ENCODE data around the gene BORCS8. TPM values are rescaled to one million over a fixed set of nuclear protein-coding genes. Genes with fewer than 3 reads are reported as not detected.
"Not testable (repeated sequence)": the region's sequence is repeated elsewhere in the genome, so short reads cannot be mapped to it uniquely, and the experiment has no call there.

The BORCS8 gene
- total and polyA plus RNA-seq, 7 experiments from 2014 or later, result 21.9 to 48.2 (median 28.1) TPM

DNA sequence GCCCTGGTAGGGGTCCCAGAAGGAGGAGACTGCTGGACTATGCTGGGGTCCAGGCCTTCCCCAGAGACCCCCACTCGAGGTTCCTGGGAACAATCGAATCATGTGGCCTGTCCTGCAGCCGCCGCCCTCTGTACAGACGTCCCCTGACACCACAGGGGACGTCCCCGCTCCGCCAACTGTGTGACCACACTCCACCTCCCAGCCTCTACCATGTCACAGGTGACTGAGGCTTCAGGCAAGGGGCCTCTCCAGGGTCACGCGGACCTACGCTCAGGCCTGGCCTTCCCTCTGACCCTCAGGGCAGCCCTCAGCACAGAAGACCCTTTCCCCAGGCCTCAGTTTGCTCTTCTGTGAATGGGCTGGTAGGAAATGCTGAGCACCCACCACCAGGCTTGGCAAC, 40.5 kb downstream of the BORCS8 start:
- H3K9me3 Mint-ChIP-seq, result peaks cover 0 to 5% (median 0%) of the 10 kb centered on the region in 11 donors
- DNase-seq (no peak), ATAC-seq (no peak)
- no peaks in the 10 kb centered on the region for H3K27me3 ChIP-seq (ENCODE audit: control insufficient read depth in 2 of 2, insufficient read depth in 2 of 2, low read length in 2 of 2)
- intact Hi-C loops (cut with micrococcal nuclease), result no loop called here
- H3K36me3 Mint-ChIP-seq, result peaks cover 4 to 28% (median 12%) of the 10 kb centered on the region in 5 donors
- no peaks in the 10 kb centered on the region for H3K9me3 ChIP-seq (ENCODE audit: control insufficient read depth in 2 of 3, low read length in 3 of 3)
- H3K4me1 ChIP-seq (ENCODE audit: control insufficient read depth in 2 of 2, insufficient read depth in 2 of 2, low read length in 2 of 2), result no peaks in the 10 kb centered on the region
- peaks cover 0 to 2% (median 0%) of the 10 kb centered on the region in 7 donors for H3K4me1 Mint-ChIP-seq
- no peaks in the 10 kb centered on the region for H3K27me3 Mint-ChIP-seq
- H3K4me3 Mint-ChIP-seq, result no peak overlapping the region
- H3K27ac ChIP-seq (ENCODE audit: low read depth, low read length), result no peak overlapping the region
- no peak overlapping the region for H3K4me3 ChIP-seq (ENCODE audit: low read length)
- POLR2A ChIA-PET, result no interaction called here
- CTCF ChIA-PET, result no interaction called here
- peaks cover 0 to 41% (median 0%) of the 10 kb centered on the region in 3 experiments for H3K36me3 ChIP-seq (ENCODE audit: control insufficient read depth in 2 of 3, insufficient read depth in 3 of 3, low read length in 3 of 3)
- H3K27ac Mint-ChIP-seq, result peak overlapping the region in 1 of 9 donors; percentile 36

DNA sequence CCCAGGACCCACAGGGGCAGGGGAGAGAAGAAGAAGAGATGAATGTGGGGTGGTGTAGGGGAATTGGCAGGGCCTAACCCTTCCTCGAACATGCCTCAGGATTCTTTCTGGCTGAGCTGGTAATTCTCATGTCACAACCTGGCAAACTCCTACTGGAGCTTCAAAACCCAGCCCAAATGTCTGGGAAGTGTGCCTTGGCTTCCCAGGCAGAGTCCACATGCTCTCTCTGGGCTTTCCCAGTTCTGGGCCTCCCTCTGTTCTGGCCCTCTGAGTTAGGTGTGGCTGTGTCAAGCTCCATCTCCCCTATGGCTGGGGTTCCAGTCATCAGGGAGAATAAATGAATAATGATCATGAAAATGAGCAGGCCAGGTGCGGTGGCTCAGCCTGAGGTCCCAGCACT, 42.5 kb downstream of the BORCS8 start:
- Mint-ChIP-seq H3K4me3 (no peak overlapping the region), H3K27me3 (no peaks in the 10 kb centered on the region), H3K9me3 (no peaks in the 10 kb centered on the region), H3K36me3 (peaks cover 0 to 13% (median 0%) of the 10 kb centered on the region in 5 donors), H3K27ac (no peak overlapping the region), H3K4me1 (peaks cover 0 to under 1% (median 0%) of the 10 kb centered on the region in 7 donors)
- H3K9me3 ChIP-seq (ENCODE audit: control insufficient read depth in 2 of 3, low read length in 3 of 3), result no peaks in the 10 kb centered on the region
- no peaks in the 10 kb centered on the region for H3K27me3 ChIP-seq (ENCODE audit: control insufficient read depth in 2 of 2, insufficient read depth in 2 of 2, low read length in 2 of 2)
- H3K27ac ChIP-seq (ENCODE audit: low read depth, low read length), result no peak overlapping the region
- no peak for ATAC-seq
- peaks cover 0 to 32% (median 0%) of the 10 kb centered on the region in 3 experiments for H3K36me3 ChIP-seq (ENCODE audit: control insufficient read depth in 2 of 3, insufficient read depth in 3 of 3, low read length in 3 of 3)
- no peak overlapping the region for H3K4me3 ChIP-seq (ENCODE audit: low read length)
- ChIA-PET CTCF (interaction anchor here (1.2 kb wide), 1 partner anchor 25 kb away, joined by 4 read pairs; no protein-coding TSS in a partner anchor), POLR2A (no interaction called here)
- no peaks in the 10 kb centered on the region for H3K4me1 ChIP-seq (ENCODE audit: control insufficient read depth in 2 of 2, insufficient read depth in 2 of 2, low read length in 2 of 2)
- DNase-seq, result no peak
- intact Hi-C loops (cut with micrococcal nuclease), result loop anchor here in 1 of 2 donors (5.0 kb wide), 1 partner anchor 258 kb away; the partner anchor contains the start of gene GATAD2A

DNA sequence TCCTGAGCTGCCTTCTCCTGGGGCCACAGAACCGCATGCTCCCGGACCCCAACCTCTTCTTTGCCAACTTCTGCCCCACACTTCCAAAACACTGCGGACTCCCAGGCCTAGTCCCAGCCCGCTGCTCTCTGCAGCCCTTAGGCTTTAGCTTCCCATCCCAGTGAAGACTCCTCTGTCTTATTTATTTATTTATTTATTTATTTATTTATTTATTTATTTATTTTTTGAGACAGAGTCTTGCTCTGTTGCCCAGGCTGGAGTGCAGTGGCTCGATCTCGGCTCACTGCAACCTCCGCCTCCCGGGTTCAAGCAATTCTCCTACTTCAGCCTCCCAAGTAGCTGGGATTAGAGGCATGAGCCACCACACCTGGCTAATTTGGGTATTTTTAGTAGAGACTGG, 43.4 kb downstream of the BORCS8 start:
- H3K4me1 Mint-ChIP-seq; ATAC-seq; H3K4me3 Mint-ChIP-seq; DNase-seq; H3K9me3 ChIP-seq (ENCODE audit: control insufficient read depth in 2 of 3, low read length in 3 of 3); H3K27ac Mint-ChIP-seq; H3K4me1 ChIP-seq (ENCODE audit: control insufficient read depth in 2 of 2, insufficient read depth in 2 of 2, low read length in 2 of 2); H3K27ac ChIP-seq (ENCODE audit: low read depth, low read length); H3K9me3 Mint-ChIP-seq; H3K27me3 Mint-ChIP-seq; POLR2A ChIA-PET; H3K4me3 ChIP-seq (ENCODE audit: low read length); H3K27me3 ChIP-seq (ENCODE audit: control insufficient read depth in 2 of 2, insufficient read depth in 2 of 2, low read length in 2 of 2): not testable (repeated sequence)
- intact Hi-C loops (cut with micrococcal nuclease), result loop anchor here in 1 of 2 donors (5.0 kb wide), 1 partner anchor 259 kb away; the partner anchor contains the start of gene GATAD2A
- CTCF ChIA-PET, result interaction anchor here (0.6 to 2.2 kb wide), 3 partner anchors 26 to 119 kb away, joined by 4 to 6 read pairs (median 6); no protein-coding TSS in a partner anchor
- H3K36me3 ChIP-seq (ENCODE audit: control insufficient read depth in 2 of 3, insufficient read depth in 3 of 3, low read length in 3 of 3), result peaks cover 0 to 32% (median 0%) of the 10 kb centered on the region in 3 experiments
- H3K36me3 Mint-ChIP-seq, result peaks cover 0 to 12% (median 0%) of the 10 kb centered on the region in 5 donors

DNA sequence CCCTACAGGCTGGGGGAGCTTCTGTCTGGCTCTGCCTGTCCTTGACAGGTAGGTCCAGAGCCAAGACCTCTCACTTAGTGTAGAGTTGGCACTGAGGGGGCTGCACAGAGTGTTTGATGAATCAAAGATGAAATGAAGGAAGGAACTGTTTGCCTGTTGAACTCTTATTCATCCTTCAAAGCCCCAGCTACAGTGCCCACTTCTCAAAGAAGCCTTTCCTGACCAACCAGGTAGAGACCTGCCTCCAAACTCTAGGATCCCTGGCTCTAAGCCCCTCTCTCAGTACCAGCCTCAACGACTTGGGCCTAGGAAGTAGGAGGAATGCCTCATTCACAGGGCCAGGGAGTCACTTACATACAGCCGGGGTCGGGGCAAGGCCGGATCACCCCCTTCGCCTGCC, 44.6 kb downstream of the BORCS8 start:
- Mint-ChIP-seq H3K9me3 (no peaks in the 10 kb centered on the region), H3K27ac (peak overlapping the region in 1 of 9 donors; percentile 19), H3K4me1 (no peaks in the 10 kb centered on the region), H3K36me3 (peaks cover 0 to 12% (median 0%) of the 10 kb centered on the region in 5 donors), H3K27me3 (no peaks in the 10 kb centered on the region), H3K4me3 (no peak overlapping the region)
- H3K4me1 ChIP-seq (ENCODE audit: control insufficient read depth in 2 of 2, insufficient read depth in 2 of 2, low read length in 2 of 2), result no peaks in the 10 kb centered on the region
- ATAC-seq, result no peak
- intact Hi-C loops (cut with micrococcal nuclease), result loop anchor here (2.0 to 5.0 kb wide), 2 partner anchors 213 to 260 kb away; partner anchors contain the start of gene GATAD2A (in 1 of the 2)
- POLR2A ChIA-PET, result no interaction called here
- H3K4me3 ChIP-seq (ENCODE audit: low read length), result no peak overlapping the region
- no peak for DNase-seq
- CTCF ChIA-PET, result interaction anchor here (0.5 to 2.2 kb wide), 4 partner anchors 9 to 634 kb away, joined by 3 to 6 read pairs (median 3); partner anchors contain the start of gene GATAD2A
- H3K27me3 ChIP-seq (ENCODE audit: control insufficient read depth in 2 of 2, insufficient read depth in 2 of 2, low read length in 2 of 2), result no peaks in the 10 kb centered on the region
- H3K27ac ChIP-seq (ENCODE audit: low read depth, low read length), result no peak overlapping the region
- peaks cover 0 to 32% (median 0%) of the 10 kb centered on the region in 3 experiments for H3K36me3 ChIP-seq (ENCODE audit: control insufficient read depth in 2 of 3, insufficient read depth in 3 of 3, low read length in 3 of 3)
- H3K9me3 ChIP-seq (ENCODE audit: control insufficient read depth in 2 of 3, low read length in 3 of 3), result no peaks in the 10 kb centered on the region

DNA sequence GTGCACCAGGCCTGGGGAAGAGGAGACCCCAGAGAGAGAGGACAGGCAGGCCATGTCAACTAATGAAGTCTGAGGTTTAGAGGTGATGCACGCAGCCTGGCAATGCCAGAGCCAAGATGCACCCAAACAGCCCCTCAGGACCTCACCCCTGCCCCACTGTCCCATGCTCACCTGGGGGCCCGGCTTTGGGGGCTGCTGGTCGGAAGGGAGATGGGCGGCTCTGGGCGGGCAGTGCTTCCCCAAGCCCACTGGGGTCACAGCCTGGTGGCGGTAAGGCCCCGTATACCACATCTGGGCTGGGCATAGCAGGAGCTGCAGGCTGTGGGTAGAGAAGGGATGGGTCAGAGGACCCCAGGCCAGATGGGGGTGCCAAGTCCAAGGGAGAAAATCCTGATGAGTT, 45.1 kb downstream of the BORCS8 start:
- no peaks in the 10 kb centered on the region for H3K4me1 ChIP-seq (ENCODE audit: control insufficient read depth in 2 of 2, insufficient read depth in 2 of 2, low read length in 2 of 2)
- Mint-ChIP-seq H3K4me1 (no peaks in the 10 kb centered on the region), H3K27ac (peak overlapping the region in 1 of 9 donors; percentile 65), H3K4me3 (no peak overlapping the region), H3K27me3 (no peaks in the 10 kb centered on the region), H3K9me3 (no peaks in the 10 kb centered on the region), H3K36me3 (peaks cover 0 to 12% (median 0%) of the 10 kb centered on the region in 5 donors)
- intact Hi-C loops (cut with micrococcal nuclease), result loop anchor here (1.0 to 5.0 kb wide), 6 partner anchors 28 to 343 kb away; partner anchors contain the start of genes GATAD2A (in 1 of the 2), MAU2 (in 1 of the 2) and SUGP1 (in 1 of the 2)
- ATAC-seq (no peak), DNase-seq (no peak)
- POLR2A ChIA-PET, result no interaction called here
- H3K27me3 ChIP-seq (ENCODE audit: control insufficient read depth in 2 of 2, insufficient read depth in 2 of 2, low read length in 2 of 2), result no peaks in the 10 kb centered on the region
- no peak overlapping the region for H3K27ac ChIP-seq (ENCODE audit: low read depth, low read length)
- CTCF ChIA-PET, result interaction anchor here (0.5 to 2.2 kb wide), 5 partner anchors 8 to 634 kb away, joined by 3 to 6 read pairs (median 3); partner anchors contain the start of gene GATAD2A
- H3K9me3 ChIP-seq (ENCODE audit: control insufficient read depth in 2 of 3, low read length in 3 of 3), result no peaks in the 10 kb centered on the region
- no peak overlapping the region for H3K4me3 ChIP-seq (ENCODE audit: low read length)
- H3K36me3 ChIP-seq (ENCODE audit: control insufficient read depth in 2 of 3, insufficient read depth in 3 of 3, low read length in 3 of 3), result peaks cover 0 to 32% (median 0%) of the 10 kb centered on the region in 3 experiments

DNA sequence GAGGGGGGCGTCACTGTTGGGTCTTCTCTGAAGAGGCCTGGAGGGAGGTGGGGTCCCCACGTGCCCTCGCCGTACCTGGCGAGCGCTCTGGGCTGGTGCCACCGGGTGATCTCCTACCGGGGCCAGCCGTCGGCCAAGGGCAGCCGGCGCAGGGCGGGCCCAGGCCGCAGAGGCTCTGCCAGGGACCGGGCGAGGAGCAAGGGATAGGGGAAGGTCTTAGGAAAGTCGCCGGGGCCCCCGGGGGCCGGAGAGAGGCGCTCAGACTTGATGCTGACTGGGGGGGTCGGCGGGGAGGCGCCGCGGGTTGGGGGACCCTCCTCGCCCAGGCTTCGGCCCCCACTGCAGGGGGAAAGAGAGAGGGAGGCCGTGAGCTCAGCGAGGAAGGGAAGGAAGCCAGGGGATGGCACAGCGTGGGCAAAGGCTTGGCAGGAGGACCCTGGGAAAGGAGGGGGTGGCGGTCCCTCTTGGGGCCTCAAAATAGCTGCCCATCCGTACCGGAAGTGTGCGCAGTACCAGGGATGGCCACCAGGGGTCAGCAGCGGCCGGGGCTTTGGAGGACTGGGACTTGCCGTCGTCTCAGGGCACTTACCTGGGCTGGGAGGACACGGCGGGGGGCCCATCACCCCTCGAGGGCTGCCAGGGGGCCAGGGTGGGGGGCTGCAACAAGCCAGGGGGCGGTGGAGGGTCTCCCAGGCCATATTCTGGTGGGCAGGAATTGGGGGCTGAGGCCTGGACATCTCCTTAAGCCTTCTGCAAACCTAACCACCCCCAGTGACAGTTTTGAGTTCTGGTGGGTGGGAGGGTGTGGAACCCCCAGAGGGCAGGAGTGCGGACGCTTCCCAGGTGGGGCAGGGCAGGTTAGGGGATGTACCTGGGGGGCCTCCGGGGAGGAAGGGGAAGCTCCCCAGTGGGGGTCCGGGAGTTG, 46.0 kb downstream of the BORCS8 start:
- no peaks in the 10 kb centered on the region for H3K27me3 Mint-ChIP-seq
- Histone ChIP-seq H3K4me1 (ENCODE audit: control insufficient read depth in 2 of 2, insufficient read depth in 2 of 2, low read length in 2 of 2) (no peaks in the 10 kb centered on the region), H3K36me3 (ENCODE audit: control insufficient read depth in 2 of 3, insufficient read depth in 3 of 3, low read length in 3 of 3) (peaks cover 0 to 32% (median 0%) of the 10 kb centered on the region in 3 experiments), H3K4me3 (ENCODE audit: low read length) (no peak overlapping the region), H3K9me3 (ENCODE audit: control insufficient read depth in 2 of 3, low read length in 3 of 3) (no peaks in the 10 kb centered on the region), H3K27ac (ENCODE audit: low read depth, low read length) (no peak overlapping the region), H3K27me3 (ENCODE audit: control insufficient read depth in 2 of 2, insufficient read depth in 2 of 2, low read length in 2 of 2) (no peaks in the 10 kb centered on the region)
- ATAC-seq, result peak; percentile 96
- H3K9me3 Mint-ChIP-seq, result no peaks in the 10 kb centered on the region
- no peak overlapping the region for H3K4me3 Mint-ChIP-seq
- DNase-seq, result peak; percentile 68 to 93 (median 80)
- POLR2A ChIA-PET, result no interaction called here
- H3K27ac Mint-ChIP-seq, result no peak overlapping the region
- H3K36me3 Mint-ChIP-seq, result peaks cover 0 to 12% (median 0%) of the 10 kb centered on the region in 5 donors
- intact Hi-C loops (cut with micrococcal nuclease), result loop anchor here (1.0 to 5.0 kb wide), 6 partner anchors 29 to 344 kb away; partner anchors contain the start of genes GATAD2A (in 1 of the 2), MAU2 (in 1 of the 2) and SUGP1 (in 1 of the 2)
- CTCF ChIA-PET, result interaction anchor here (1.0 to 2.2 kb wide), 6 partner anchors 10 to 345 kb away, joined by 3 to 7 read pairs (median 4); no protein-coding TSS in a partner anchor
- no peaks in the 10 kb centered on the region for H3K4me1 Mint-ChIP-seq
